Activated CD8-positive, alpha-beta T cell treated with anti-CD3 and anti-CD28 coated beads for 36 hours (primary cell): Measurements from ENCODE around the gene BTBD6. TPM values are rescaled to one million over a fixed set of nuclear protein-coding genes. Genes with fewer than 3 reads are reported as not detected.

Source experiments
- ATAC-seq: fragments of 200-7000 bp; cut with Tn5 transposase; one replicate; pipeline ENCODE4 v1.10.0; 2021; ENCODE audit warnings: mild to moderate bottlenecking, moderate library complexity
- CTCF ChIA-PET: fragments of 350-600 bp; sonication (Branson Sonifier 250); formaldehyde crosslinking; loops from one replicate; lab custom pipeline; 2021; ENCODE audit warnings: antibody characterized with exemption; lab: Charles Lee
- POLR2A ChIA-PET: fragments of 350-600 bp; sonication (Branson Sonifier 250); formaldehyde crosslinking; loops from one replicate; lab custom pipeline; 2021; ENCODE audit warnings: antibody characterized with exemption; lab: Charles Lee
- DNase-seq: peaks from one replicate; pipeline ENCODE4 v3.0.0-alpha.2; 2020
- H3K27ac Mint-ChIP-seq: one replicate; pipeline ENCODE4 v1.8.0; 2021; ENCODE audit warnings: mild to moderate bottlenecking, mixed read lengths
- H3K27me3 Mint-ChIP-seq: one replicate; pipeline ENCODE4 v1.8.0; 2021; ENCODE audit warnings: mixed read lengths
- H3K36me3 Mint-ChIP-seq: one replicate; pipeline ENCODE4 v1.8.0; 2021; ENCODE audit warnings: low read depth, mixed read lengths
- H3K4me1 Mint-ChIP-seq: one replicate; pipeline ENCODE4 v1.8.0; 2021; ENCODE audit warnings: low read depth, mixed read lengths
- H3K4me3 Mint-ChIP-seq: one replicate; pipeline ENCODE4 v1.8.0; 2021; ENCODE audit warnings: mild to moderate bottlenecking, moderate library complexity, mixed read lengths
- H3K9me3 Mint-ChIP-seq: one replicate; pipeline ENCODE4 v1.8.0; 2021; ENCODE audit warnings: mixed read lengths
- CTCF ChIP-seq: fragments of 200-600 bp; IDR thresholded peaks from one replicate; pipeline ENCODE4 v1.8.0; 2022; ENCODE audit warnings: antibody characterized with exemption, mild to moderate bottlenecking
- intact Hi-C: fragments of 100-400 bp; cut with micrococcal nuclease; formaldehyde crosslinking; loops from one replicate; pipeline ENCODE4 v1.10.0; 2022
- total RNA-seq, 2 experiments: library from RNA; stranded (reverse); gene quantifications; one replicate each; pipeline ENCODE4 v1.2.3, GENCODE V29; 2021

The BTBD6 gene
- total RNA-seq = 10 to 100 TPM; 24.7 to 26.7 TPM

- intact Hi-C loops = no loop called here
- Mint-ChIP-seq H3K27ac (peak within 1 kb of the TSS; percentile 59), H3K4me1 (peaks cover 26% of the 10 kb centered on the region), H3K4me3 (peak within 1 kb of the TSS; percentile 74), H3K27me3 (no peaks in the 10 kb centered on the region), H3K9me3 (no peaks in the 10 kb centered on the region), H3K36me3 (peaks cover 16% of the 10 kb centered on the region)
- ChIA-PET CTCF (interaction anchor here (0.5 to 2.2 kb wide), 9 partner anchors 22 to 1424 kb away, joined by 3 to 8 read pairs (median 3); no protein-coding TSS in a partner anchor), POLR2A (interaction anchor here (0.8 to 1.4 kb wide), 5 partner anchors 12 to 65 kb away, joined by 3 to 5 read pairs (median 4); partner anchors contain the start of genes BRF1 and PACS2)
- no peak for TF ChIP-seq CTCF
- DNase-seq (peak; percentile 90), ATAC-seq (peak; percentile 97)
Observed at GRCh38 chr14:105248368-105249181, at the start of gene BTBD6. TSS of gene BTBD6 (plus strand) at chr14:105248533. CDS start at chr14:105248712, 179 bp downstream.

GRCh38 chr14:105198588-105198987, 49.7 kb upstream of the BTBD6 start:
- Mint-ChIP-seq H3K4me3 (no peak overlapping the region), H3K27me3 (peaks cover 26% of the 10 kb centered on the region), H3K27ac (no peak overlapping the region), H3K9me3 (no peaks in the 10 kb centered on the region), H3K4me1 (peaks cover 27% of the 10 kb centered on the region), H3K36me3 (no peaks in the 10 kb centered on the region)
- intact Hi-C loops = no loop called here
- ATAC-seq = no peak
- ChIA-PET CTCF (interaction anchor here (1.5 kb wide), 1 partner anchor 153 kb away, joined by 6 read pairs; no protein-coding TSS in a partner anchor), POLR2A (no interaction called here)
- DNase-seq = no peak
- TF ChIP-seq CTCF = no peak

GRCh38 chr14:105199093-105199492, 49.2 kb upstream of the BTBD6 start:
- CTCF ChIA-PET = interaction anchor here (1.5 kb wide), 1 partner anchor 153 kb away, joined by 6 read pairs; no protein-coding TSS in a partner anchor
- Mint-ChIP-seq H3K9me3 (no peaks in the 10 kb centered on the region), H3K27ac (no peak overlapping the region), H3K36me3 (no peaks in the 10 kb centered on the region), H3K27me3 (peaks cover 26% of the 10 kb centered on the region), H3K4me1 (peaks cover 23% of the 10 kb centered on the region), H3K4me3 (no peak overlapping the region)
- no peak for ATAC-seq
- POLR2A ChIA-PET = no interaction called here
- intact Hi-C loops = no loop called here
- TF ChIP-seq CTCF = no peak
- DNase-seq = no peak

- intact Hi-C loops = loop anchor here (5.0 kb wide), 1 partner anchor 152 kb away; no protein-coding TSS in a partner anchor
- ATAC-seq (no peak), DNase-seq (peak; percentile 51)
- H3K27me3 Mint-ChIP-seq = peaks cover 21% of the 10 kb centered on the region
- peaks cover 23% of the 10 kb centered on the region for H3K4me1 Mint-ChIP-seq
- H3K27ac Mint-ChIP-seq = no peak overlapping the region
- no peak for TF ChIP-seq CTCF
- no peaks in the 10 kb centered on the region for H3K9me3 Mint-ChIP-seq
- no peaks in the 10 kb centered on the region for H3K36me3 Mint-ChIP-seq
- ChIA-PET POLR2A (no interaction called here), CTCF (interaction anchor here (0.9 to 2.2 kb wide), 2 partner anchors 29 to 152 kb away, joined by 3 to 10 read pairs; no protein-coding TSS in a partner anchor)
- H3K4me3 Mint-ChIP-seq = no peak overlapping the region
Observed at GRCh38 chr14:105200074-105200473, 48.3 kb upstream of the BTBD6 start.

- ATAC-seq = no peak
- no peaks in the 10 kb centered on the region for H3K9me3 Mint-ChIP-seq
- POLR2A ChIA-PET = no interaction called here
Observed at GRCh38 chr14:105200641-105201040, 47.7 kb upstream of the BTBD6 start.

More at GRCh38 chr14:105200641-105201040, 47.7 kb upstream of the BTBD6 start:
- intact Hi-C loops = loop anchor here (5.0 kb wide), 1 partner anchor 152 kb away; no protein-coding TSS in a partner anchor
- CTCF ChIA-PET = interaction anchor here (0.7 to 2.2 kb wide), 7 partner anchors 11 to 328 kb away, joined by 3 to 10 read pairs (median 3); no protein-coding TSS in a partner anchor
- Mint-ChIP-seq H3K36me3 (no peaks in the 10 kb centered on the region), H3K27ac (no peak overlapping the region), H3K4me3 (no peak overlapping the region), H3K4me1 (peaks cover 19% of the 10 kb centered on the region), H3K27me3 (peaks cover 21% of the 10 kb centered on the region)
- no peak for DNase-seq
- TF ChIP-seq CTCF = no peak
